ENCODE results near the gene ZCCHC14. TPM values are rescaled to one million over a fixed set of nuclear protein-coding genes. Genes with fewer than 3 reads are reported as not detected.

ZCCHC14 gene
- total RNA-seq, 1 experiment from 2014 or later = 4.7 TPM

DNA sequence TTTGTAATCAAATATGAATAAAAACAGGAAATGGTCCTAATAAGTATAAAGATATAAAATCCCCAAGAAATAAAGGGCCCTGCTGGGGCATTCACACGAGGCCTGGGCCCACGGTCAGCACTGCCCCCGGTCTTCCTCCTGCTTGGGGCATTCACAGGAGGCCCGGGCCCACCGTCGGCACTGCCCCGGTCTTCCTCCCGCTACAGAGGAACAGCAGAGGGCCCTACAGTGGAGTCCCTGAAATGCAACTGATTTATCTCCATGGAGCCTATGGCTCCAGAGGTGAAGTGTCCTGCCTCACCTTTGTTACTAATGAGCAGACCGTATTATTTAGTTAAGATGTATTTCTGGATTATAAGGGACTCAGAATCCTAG is 54.2 kb downstream of the ZCCHC14 start:
- DNase-seq (ENCODE audit: extremely low read depth, low read depth) = no peak

DNA sequence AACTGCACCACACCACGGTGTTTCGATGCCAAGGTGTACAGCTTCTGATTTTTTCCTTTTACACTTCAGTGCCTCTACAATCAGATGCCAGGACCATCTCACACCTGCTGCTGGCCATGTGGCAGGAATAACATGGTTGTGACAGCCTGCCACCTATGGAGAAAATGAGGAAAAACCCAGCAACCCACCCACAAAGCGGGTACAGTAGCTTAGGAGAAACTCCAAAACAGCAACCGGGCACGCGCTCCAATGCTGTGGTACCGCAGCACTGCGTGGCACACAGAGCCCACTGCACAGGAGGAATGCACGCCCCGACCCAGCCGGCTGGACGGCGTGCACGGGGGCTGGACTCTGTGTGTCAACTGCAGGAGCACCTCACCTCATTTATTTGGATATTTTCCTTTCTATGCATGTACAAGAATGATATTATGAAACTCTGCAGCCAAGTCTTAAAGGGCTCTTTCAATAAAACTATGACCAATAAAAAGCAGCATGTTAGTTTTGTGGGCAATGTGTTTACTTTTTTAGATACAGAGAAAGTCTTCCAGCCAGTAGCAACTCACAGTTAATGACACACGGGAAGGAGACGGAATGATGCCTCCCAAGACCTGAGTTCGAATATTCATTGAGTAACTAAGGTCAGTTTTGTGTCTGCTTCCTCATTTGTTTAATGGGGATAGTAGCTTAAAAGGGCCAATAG is 54.8 kb downstream of the ZCCHC14 start:
- no peak for DNase-seq (ENCODE audit: extremely low read depth, low read depth)

GRCh38 chr16:87437327-87437726 is 55.5 kb downstream of the ZCCHC14 start:
- DNase-seq (ENCODE audit: extremely low read depth, low read depth) = no peak

DNA sequence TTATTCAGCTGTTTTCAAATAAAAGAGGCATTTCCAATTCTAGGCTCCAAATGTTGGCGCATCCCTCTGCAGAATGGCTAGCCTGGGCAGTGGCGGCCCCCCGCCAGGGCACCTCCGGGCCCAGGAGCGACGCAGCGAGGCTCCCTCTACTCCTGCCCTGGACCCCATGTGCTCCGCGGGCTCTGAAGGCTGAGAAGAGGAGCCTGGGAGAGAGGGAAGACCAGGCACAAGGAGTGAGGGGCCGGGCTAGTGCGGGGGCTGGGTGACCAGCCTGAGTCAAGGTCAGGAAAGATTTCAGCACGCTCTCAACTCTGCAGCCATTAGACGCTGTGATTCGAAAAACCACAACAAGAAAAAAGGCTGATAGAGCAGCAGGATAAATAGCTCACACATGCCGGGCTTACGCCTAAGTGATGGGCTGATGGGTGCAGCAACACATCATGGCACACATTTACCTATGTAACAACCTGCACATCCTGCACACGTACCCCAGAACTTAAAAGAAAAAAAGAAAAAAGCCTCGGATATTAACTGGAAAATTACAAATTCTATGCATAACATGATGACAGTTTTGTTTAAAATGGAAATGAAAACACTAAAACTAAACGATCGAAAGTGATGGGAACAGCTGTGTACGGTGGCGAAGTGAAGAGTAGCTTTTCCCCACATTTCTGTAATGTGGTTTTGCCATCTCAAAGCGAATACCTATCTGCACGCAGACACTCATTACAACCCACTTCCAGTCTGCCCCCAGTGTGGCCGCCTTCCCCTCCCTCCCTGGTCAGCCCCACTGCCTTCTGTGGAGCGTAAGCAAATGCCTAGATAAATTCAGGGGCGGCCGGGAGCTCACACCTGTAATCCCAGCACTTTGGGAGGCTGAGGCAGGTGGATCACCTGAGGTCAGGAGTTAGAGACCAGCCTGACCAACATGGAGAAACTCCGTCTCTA is 56.3 kb downstream of the ZCCHC14 start:
- no peak for DNase-seq (ENCODE audit: extremely low read depth, low read depth)

DNA sequence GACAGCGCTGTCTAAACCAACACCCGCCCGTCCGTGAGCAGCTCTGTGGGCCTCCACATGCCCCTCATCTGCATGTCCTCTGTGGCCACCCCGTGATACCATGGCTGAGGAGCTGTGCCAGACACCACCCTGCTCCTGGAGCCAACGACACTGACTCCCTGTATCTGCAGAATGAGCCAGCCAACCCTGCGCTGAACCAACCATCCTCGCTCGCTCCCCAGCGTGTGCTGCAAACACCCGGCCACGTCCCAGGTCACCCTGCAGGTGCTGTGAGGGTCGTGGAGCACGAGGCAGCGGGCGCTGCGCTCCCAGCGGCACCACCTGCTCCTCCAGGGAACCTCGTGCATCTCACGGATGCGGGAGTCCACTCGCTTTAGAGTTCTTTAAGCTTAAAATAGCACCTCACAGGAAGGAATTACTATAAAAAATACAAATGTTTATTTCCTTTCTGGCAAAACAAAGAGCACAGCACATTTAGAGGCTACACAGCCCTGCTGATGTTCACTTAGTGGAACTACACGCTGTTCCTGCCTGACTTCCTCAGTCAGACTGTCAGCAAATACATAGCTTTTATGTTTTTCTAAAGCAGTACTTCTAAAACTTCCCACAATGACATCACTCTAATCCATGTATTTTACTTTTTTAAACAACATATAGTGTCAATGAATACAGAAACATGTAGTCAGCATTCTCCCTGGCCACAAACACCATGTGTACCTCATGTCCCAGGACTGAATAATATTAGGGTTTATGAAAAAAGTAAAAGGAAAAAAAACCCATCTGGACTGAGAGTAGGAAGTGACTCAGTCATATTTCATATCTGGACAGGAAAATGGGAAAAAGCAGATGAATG is 57.2 kb downstream of the ZCCHC14 start:
- no peak for DNase-seq (ENCODE audit: extremely low read depth, low read depth)

- DNase-seq (ENCODE audit: extremely low read depth, low read depth) = no peak
Observed at GRCh38 chr16:87434146-87434667, 58.6 kb downstream of the ZCCHC14 start.

GRCh38 chr16:87432330-87432915 is 60.4 kb downstream of the ZCCHC14 start:
- DNase-seq (ENCODE audit: extremely low read depth, low read depth) = no peak

- no peak for DNase-seq (ENCODE audit: extremely low read depth, low read depth)
Observed at GRCh38 chr16:87431926-87432325, 60.9 kb downstream of the ZCCHC14 start.

GRCh38 chr16:87426423-87427215 is 66.2 kb downstream of the ZCCHC14 start:
- DNase-seq (ENCODE audit: extremely low read depth, low read depth) = no peak

DNA sequence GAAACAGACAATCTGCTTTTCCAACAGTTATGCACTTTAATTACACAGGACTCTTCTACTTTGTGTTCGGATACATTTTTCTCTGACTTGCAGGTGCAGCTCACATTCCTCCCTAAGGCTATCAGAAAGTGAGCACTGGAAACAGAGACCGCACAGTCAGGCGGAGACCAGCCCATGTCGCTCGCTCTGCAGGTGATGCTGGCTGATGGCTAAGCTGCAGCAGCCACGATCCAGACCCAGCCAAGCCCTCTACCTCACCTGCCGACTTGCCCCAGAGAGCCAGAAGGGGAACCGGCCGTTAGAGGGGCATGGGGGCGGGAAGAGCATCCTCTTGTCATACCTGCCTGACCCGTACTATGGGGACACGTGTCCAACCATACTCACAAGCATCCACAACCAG is 66.9 kb downstream of the ZCCHC14 start:
- no peak for DNase-seq (ENCODE audit: extremely low read depth, low read depth)

DNA sequence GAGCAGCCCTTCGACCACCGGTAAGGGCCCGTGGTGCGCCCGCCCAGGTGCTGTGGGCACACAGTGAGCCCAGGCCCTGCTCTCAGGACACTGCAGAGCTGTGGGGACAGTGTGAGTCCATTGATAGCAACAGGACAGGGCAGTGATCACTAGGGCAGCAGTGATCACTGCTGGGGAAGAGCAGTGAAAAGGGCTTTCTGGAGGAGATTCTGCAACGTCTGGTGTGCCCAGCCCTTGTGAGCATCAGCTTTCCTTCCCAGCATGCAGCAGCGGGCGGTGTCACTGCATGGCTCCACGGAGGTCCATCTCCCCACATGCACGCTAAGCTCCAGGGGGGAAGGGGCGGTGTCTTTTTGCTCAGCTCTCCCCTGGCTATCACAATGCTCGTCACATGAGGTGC is 68.6 kb downstream of the ZCCHC14 start:
- DNase-seq (ENCODE audit: extremely low read depth, low read depth) = no peak

DNA sequence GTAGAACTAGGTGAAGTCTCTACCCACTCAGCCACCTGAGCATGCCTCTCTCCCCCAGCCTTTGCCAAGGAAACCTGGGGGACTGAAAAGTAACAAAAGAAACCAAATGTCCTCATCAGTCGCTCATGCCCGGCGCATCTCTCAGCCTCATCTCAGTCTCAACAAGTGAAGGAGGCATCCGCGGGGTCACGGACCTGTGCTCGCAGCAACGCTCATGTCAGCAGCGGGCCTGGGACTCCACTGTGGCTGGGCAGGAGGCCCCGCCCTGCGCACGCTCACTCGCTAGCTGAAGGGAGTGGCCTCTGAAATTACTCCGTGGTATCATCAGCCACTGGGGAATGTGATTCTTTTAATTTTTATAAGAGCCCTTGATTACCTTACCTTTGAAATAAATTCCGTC is 69.4 kb downstream of the ZCCHC14 start:
- DNase-seq (ENCODE audit: extremely low read depth, low read depth) = no peak

DNA sequence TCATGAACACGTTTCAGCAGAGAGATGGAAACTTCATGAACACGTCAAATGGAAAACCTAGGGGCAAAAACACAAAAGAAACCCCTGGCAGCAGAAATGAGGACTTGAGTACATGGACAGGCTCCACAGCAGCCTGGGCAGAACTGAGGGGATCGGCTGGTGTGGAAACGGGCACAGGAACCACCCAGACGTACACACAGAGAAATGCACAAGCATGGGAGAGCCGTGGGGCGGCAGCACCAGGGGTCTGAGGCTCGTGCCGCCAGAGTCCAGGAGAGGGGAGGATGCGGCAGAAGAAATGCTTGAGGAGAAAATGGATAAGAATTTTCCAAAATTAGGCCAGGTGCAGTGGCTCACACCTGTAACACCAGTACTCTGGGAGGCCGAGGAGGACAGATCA is 70.7 kb downstream of the ZCCHC14 start:
- DNase-seq (ENCODE audit: extremely low read depth, low read depth) = no peak

GRCh38 chr16:87421003-87421912 is 71.6 kb downstream of the ZCCHC14 start:
- DNase-seq (ENCODE audit: extremely low read depth, low read depth) = no peak

GRCh38 chr16:87420026-87421002 is 72.5 kb downstream of the ZCCHC14 start:
- no peak for DNase-seq (ENCODE audit: extremely low read depth, low read depth)

GRCh38 chr16:87418644-87419043 is 74.2 kb downstream of the ZCCHC14 start:
- DNase-seq (ENCODE audit: extremely low read depth, low read depth) = no peak

- DNase-seq (ENCODE audit: extremely low read depth, low read depth) = no peak
Observed at GRCh38 chr16:87418216-87418615, 74.6 kb downstream of the ZCCHC14 start.

Data from NCI-H460 (cell line).